KMS-11 (cell line): ENCODE results near the gene MYH14.

Source experiments
- H2AFZ ChIP-seq: fragments of 200-600 bp; sonication (generic); 2 replicates; pipeline ENCODE4 v1.6.1; 2016; ENCODE audit warnings: antibody characterized with exemption, mixed run types, low read depth
- H3K27ac ChIP-seq: fragments of 200-600 bp; sonication (generic); 2 replicates; pipeline ENCODE4 v1.6.1; 2016; ENCODE audit warnings: mild to moderate bottlenecking, mixed run types
- H3K27me3 ChIP-seq: fragments of 200-600 bp; sonication (generic); 2 replicates; pipeline ENCODE4 v1.6.1; 2017; ENCODE audit warnings: mild to moderate bottlenecking, low read depth, mixed run types, moderate library complexity; ENCODE audit not compliant: insufficient read depth
- H3K36me3 ChIP-seq: fragments of 200-600 bp; sonication (generic); 2 replicates; pipeline ENCODE4 v1.6.1; 2017; ENCODE audit warnings: mild to moderate bottlenecking, mixed run types; ENCODE audit not compliant: insufficient read depth
- H3K4me1 ChIP-seq: fragments of 200-600 bp; sonication (generic); 2 replicates; pipeline ENCODE4 v1.6.1; 2016; ENCODE audit warnings: mild to moderate bottlenecking, low read depth, mixed run types; ENCODE audit not compliant: poor library complexity, severe bottlenecking
- H3K4me2 ChIP-seq: fragments of 200-600 bp; sonication (generic); 2 replicates; pipeline ENCODE4 v1.7.0; 2016; ENCODE audit warnings: mild to moderate bottlenecking, mixed run types
- H3K4me3 ChIP-seq: fragments of 200-600 bp; sonication (generic); IDR thresholded peaks from 2 replicates; pipeline ENCODE4 v1.6.1; 2017; ENCODE audit warnings: low read depth, low read length, mixed read lengths; ENCODE audit not compliant: insufficient read depth
- H3K79me2 ChIP-seq: fragments of 200-600 bp; sonication (generic); 2 replicates; pipeline ENCODE4 v1.6.1; 2016; ENCODE audit warnings: low read depth, mixed run types; ENCODE audit not compliant: insufficient read depth
- H3K9ac ChIP-seq: fragments of 200-600 bp; sonication (generic); 2 replicates; pipeline ENCODE4 v1.6.1; 2016; ENCODE audit warnings: mild to moderate bottlenecking, mixed run types
- H4K20me1 ChIP-seq: fragments of 200-600 bp; sonication (generic); 2 replicates; pipeline ENCODE4 v1.6.1; 2016; ENCODE audit warnings: mild to moderate bottlenecking, mixed run types; ENCODE audit not compliant: insufficient read depth
- TF ChIP-seq, protein P1 (sequence below): fragments of 200-600 bp; sonication (generic); conservative IDR thresholded peaks from 2 replicates; pipeline ENCODE4 v1.6.1; 2017; ENCODE audit warnings: low read depth, mild to moderate bottlenecking, antibody characterized with exemption, low read length, moderate library complexity, mixed read lengths

Gene MYH14

DNA sequence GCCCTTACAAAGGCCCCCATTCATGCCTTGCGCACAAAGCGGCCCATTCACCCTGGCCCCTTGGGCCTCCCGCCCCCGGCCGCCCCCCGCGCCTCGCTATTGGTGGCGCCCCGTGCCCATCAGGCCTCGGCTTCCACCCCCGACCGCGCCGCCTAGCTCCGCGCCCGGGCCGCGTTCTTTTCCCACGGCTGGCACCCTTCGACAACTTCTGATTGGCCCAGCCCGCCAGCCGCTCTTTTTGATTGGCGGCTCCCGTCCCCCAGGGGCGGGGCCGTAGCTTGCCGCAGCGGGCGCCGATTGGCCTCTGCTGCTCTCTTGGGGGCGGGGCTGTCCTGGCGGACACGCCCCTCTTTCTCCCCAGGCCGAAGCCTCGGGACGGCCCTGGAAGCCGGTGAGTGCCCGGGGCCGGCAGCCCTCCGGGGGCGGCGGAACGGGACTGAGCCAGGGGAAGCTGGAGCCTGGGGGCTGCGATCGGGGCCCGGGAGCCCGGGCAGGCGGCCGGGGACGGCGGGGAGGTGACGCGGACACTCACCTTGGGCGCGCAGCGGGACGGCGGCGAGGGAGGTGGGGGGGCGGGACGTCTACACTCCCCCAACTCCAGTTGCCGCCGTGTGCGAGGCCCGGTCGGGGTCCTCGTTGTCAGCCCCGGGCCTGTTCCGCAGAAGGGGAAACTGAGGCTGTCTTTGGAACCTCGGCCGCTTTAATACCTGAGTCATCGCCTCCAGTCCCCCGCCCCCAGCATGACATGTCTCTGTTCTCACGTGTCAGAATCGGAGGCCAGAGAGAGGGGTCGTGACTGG, at the start of gene MYH14:
Gene MYH14, plus strand, starts transcription at position 342 of the 800 bp plus-strand sequence. CDS start 6,744 bp downstream, outside the sequence.
- Histone ChIP-seq H3K9ac (no peak within 1 kb of the TSS), H3K4me3 (no peak within 1 kb of the TSS), H3K36me3 (no peaks in the 10 kb centered on the region), H2AFZ (no peak within 1 kb of the TSS), H3K79me2 (no peaks in the 10 kb centered on the region), H3K4me2 (no peak within 1 kb of the TSS), H3K27me3 (peaks cover 4% of the 10 kb centered on the region; the same call in 1 of the 2 replicates), H3K27ac (no peak within 1 kb of the TSS), H4K20me1 (no peaks in the 10 kb centered on the region), H3K4me1 (no peaks in the 10 kb centered on the region)
- TF ChIP-seq, protein P1, sequence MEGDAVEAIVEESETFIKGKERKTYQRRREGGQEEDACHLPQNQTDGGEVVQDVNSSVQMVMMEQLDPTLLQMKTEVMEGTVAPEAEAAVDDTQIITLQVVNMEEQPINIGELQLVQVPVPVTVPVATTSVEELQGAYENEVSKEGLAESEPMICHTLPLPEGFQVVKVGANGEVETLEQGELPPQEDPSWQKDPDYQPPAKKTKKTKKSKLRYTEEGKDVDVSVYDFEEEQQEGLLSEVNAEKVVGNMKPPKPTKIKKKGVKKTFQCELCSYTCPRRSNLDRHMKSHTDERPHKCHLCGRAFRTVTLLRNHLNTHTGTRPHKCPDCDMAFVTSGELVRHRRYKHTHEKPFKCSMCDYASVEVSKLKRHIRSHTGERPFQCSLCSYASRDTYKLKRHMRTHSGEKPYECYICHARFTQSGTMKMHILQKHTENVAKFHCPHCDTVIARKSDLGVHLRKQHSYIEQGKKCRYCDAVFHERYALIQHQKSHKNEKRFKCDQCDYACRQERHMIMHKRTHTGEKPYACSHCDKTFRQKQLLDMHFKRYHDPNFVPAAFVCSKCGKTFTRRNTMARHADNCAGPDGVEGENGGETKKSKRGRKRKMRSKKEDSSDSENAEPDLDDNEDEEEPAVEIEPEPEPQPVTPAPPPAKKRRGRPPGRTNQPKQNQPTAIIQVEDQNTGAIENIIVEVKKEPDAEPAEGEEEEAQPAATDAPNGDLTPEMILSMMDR, result no peak

DNA sequence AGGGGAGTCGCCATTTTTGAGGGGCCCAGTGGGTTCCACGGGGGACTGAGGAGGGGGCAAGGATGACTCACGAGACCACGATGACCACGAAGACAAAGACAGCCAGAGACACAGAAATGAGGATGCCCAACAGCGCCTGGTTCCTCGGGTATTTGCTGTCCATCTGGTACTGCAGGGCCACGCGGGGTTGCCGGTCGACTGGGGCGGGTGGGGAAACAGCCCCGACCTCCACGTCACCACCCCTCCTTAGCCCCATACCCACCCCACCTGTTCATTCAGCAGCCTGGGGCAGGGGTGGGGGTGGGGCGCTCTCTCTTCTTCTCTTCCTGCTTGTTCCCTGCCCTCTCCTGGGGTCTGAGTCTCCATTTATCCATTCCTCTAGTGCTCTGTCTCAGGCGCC, 48.9 kb upstream of the MYH14 start:
- no peak overlapping the region for H3K9ac ChIP-seq
- H3K36me3 ChIP-seq, result no peaks in the 10 kb centered on the region
- no peaks in the 10 kb centered on the region for H3K79me2 ChIP-seq
- H3K4me3 ChIP-seq, result no peak overlapping the region
- no peaks in the 10 kb centered on the region for H4K20me1 ChIP-seq
- H3K4me1 ChIP-seq, result no peaks in the 10 kb centered on the region
- peaks cover 31% of the 10 kb centered on the region; the same call in 1 of the 2 replicates for H3K27me3 ChIP-seq
- H2AFZ ChIP-seq, result no peak overlapping the region
- no peak overlapping the region for H3K4me2 ChIP-seq
- H3K27ac ChIP-seq, result no peak overlapping the region
- TF ChIP-seq, protein P1, result no peak

DNA sequence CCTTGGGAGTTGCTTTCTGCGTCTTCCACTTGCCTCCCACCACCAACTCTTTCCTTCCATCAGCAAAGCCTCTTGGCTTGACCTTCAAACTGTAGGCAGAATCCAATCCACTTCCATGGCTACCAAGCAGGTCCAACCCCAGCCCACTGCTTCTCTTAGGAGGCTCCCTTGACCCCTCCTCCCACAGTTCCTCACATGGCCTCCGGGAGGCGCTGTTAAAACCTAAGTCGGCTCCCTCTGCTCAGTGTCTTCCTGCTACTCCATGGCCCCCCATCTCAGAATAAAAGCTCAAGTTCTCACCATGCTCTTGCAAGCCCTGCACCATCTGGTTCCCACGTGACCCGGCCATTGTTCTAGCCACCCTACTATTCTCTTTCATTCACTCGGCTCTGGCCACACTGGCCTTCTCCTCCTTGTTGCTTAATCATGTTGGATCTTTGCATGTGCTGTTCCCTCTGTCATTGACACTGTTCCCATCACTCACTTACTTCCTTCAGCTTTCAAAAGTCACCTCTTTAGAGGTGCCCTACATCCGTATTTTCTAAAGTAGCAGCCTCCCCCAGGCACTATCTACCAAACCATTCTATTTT, 47.8 kb upstream of the MYH14 start:
- no peak overlapping the region for H3K27ac ChIP-seq
- H3K9ac ChIP-seq, result no peak overlapping the region
- no peaks in the 10 kb centered on the region for H4K20me1 ChIP-seq
- TF ChIP-seq, protein P1, result peak; percentile 36; the same call in 1 of the 2 replicates
- H3K4me1 ChIP-seq, result no peaks in the 10 kb centered on the region
- H3K4me3 ChIP-seq, result no peak overlapping the region
- H2AFZ ChIP-seq, result no peak overlapping the region
- no peaks in the 10 kb centered on the region for H3K79me2 ChIP-seq
- no peaks in the 10 kb centered on the region for H3K36me3 ChIP-seq
- no peak overlapping the region for H3K4me2 ChIP-seq
- H3K27me3 ChIP-seq, result peaks cover 29% of the 10 kb centered on the region; the same call in 1 of the 2 replicates

DNA sequence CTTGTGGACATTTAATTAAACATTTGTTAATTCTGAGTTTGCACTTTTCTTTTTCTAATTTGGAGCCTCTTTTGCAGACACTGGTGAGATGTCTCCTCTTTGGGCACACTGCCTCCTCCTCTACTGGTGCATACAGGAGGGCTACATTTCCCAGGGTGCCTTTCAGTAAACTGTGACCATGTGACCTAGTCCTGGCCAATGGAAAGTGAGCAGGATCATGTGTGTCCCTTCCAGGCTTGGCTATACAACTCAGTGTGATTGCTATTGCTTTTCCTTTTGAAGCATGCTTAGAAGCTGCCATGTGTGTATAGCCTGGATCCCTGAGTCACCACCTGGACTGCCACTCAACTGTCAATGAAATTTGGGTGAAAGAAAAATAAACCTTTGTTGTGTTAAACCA, 44.8 kb upstream of the MYH14 start:
- Histone ChIP-seq H3K27me3 (peaks cover 27% of the 10 kb centered on the region; the same call in 1 of the 2 replicates), H4K20me1 (no peaks in the 10 kb centered on the region), H3K27ac (no peak overlapping the region), H3K9ac (no peak overlapping the region), H3K4me1 (no peaks in the 10 kb centered on the region), H3K36me3 (no peaks in the 10 kb centered on the region), H3K79me2 (no peaks in the 10 kb centered on the region), H2AFZ (no peak overlapping the region), H3K4me2 (no peak overlapping the region), H3K4me3 (no peak overlapping the region)
- TF ChIP-seq, protein P1, result no peak
